Type B pancreatic cell (in vitro differentiated cells): ENCODE data around the gene ACO2. TPM values are rescaled to one million over a fixed set of nuclear protein-coding genes. Genes with fewer than 3 reads are reported as not detected.
"Not testable (repeated sequence)": the region's sequence is repeated elsewhere in the genome, so short reads cannot be mapped to it uniquely, and the experiment has no call there.

Experiments used
- DNase-seq: peaks from one replicate; pipeline ENCODE4 v3.0.0; 2021; ENCODE audit warnings: mixed read lengths; ENCODE audit not compliant: unreplicated experiment; ENCODE audit errors: extremely low spot score
- H3K27ac Mint-ChIP-seq: 2 replicates; pipeline ENCODE4 v1.8.0; 2021; ENCODE audit warnings: mild to moderate bottlenecking, mixed read lengths
- H3K27me3 Mint-ChIP-seq: 2 replicates; pipeline ENCODE4 v1.8.0; 2021; ENCODE audit warnings: mixed read lengths
- H3K36me3 Mint-ChIP-seq: 2 replicates; pipeline ENCODE4 v1.8.0; 2021; ENCODE audit warnings: mixed read lengths
- H3K4me1 Mint-ChIP-seq: one replicate; pipeline ENCODE4 v1.8.0; 2021; ENCODE audit warnings: mixed read lengths; ENCODE audit not compliant: unreplicated experiment
- H3K4me3 Mint-ChIP-seq: 2 replicates; pipeline ENCODE4 v1.8.0; 2021; ENCODE audit warnings: mild to moderate bottlenecking, mixed read lengths
- H3K9me3 Mint-ChIP-seq: 2 replicates; pipeline ENCODE4 v1.8.0; 2021; ENCODE audit warnings: mixed read lengths
- CTCF ChIP-seq: fragments of 200-600 bp; sonication (generic); conservative IDR thresholded peaks from 2 replicates; pipeline ENCODE4 v1.5.0; 2021; ENCODE audit warnings: antibody characterized with exemption, mild to moderate bottlenecking
- long read RNA-seq: library from polyadenylated mRNA; unstranded; transcript quantifications from one replicate; pipeline ENCODE4 v2.0.0, GENCODE V29; 2020
- total RNA-seq: library from RNA; stranded (reverse); gene quantifications from 2 replicates; pipeline ENCODE4 v1.2.1, GENCODE V29; 2021; ENCODE audit warnings: low replicate concordance

ACO2 gene
- 107 and 142 TPM in 2 replicates for total RNA-seq
- long read RNA-seq, transcript ACO2-201 (18 exons, 2,741 nt), result major isoform, 1,270 of 1,429 reads
- long read RNA-seq, partial matches to known transcripts, result 87 of 1,429 reads
- long read RNA-seq, other reads (novel, unspliced or antisense), result 72 of 1,429 reads

GRCh38 chr22:41468381-41469217, at the start of gene ACO2, which contains the start of gene PHF5A:
TSS of gene ACO2 (plus strand) at chr22:41469117. CDS start at chr22:41469147, 30 bp downstream.
TSS of gene PHF5A (minus strand) at chr22:41468692. CDS start at chr22:41468653, 39 bp downstream.
- H3K36me3 Mint-ChIP-seq, result peaks cover 24% of the 10 kb centered on the region
- peak; percentile 97 for DNase-seq
- no peaks in the 10 kb centered on the region for H3K27me3 Mint-ChIP-seq
- H3K27ac Mint-ChIP-seq, result peak within 1 kb of the TSS; percentile 99
- TF ChIP-seq CTCF, result no peak
- peak within 1 kb of the TSS; percentile 94 for H3K4me3 Mint-ChIP-seq
- H3K4me1 Mint-ChIP-seq, result peaks cover 23% of the 10 kb centered on the region
- H3K9me3 Mint-ChIP-seq, result no peaks in the 10 kb centered on the region

GRCh38 chr22:41425660-41426365, 43.1 kb upstream of the ACO2 start:
- no peak for TF ChIP-seq CTCF
- DNase-seq, result no peak
- H3K27me3 Mint-ChIP-seq, result no peaks in the 10 kb centered on the region
- no peaks in the 10 kb centered on the region for H3K9me3 Mint-ChIP-seq
- H3K4me1 Mint-ChIP-seq, result no peaks in the 10 kb centered on the region
- peak overlapping the region; percentile 41 for H3K27ac Mint-ChIP-seq
- peaks cover 10% of the 10 kb centered on the region for H3K36me3 Mint-ChIP-seq
- H3K4me3 Mint-ChIP-seq, result no peak overlapping the region

GRCh38 chr22:41429232-41429950, 39.5 kb upstream of the ACO2 start:
- H3K4me1 Mint-ChIP-seq, result no peaks in the 10 kb centered on the region
- TF ChIP-seq CTCF, result no peak
- H3K9me3 Mint-ChIP-seq, result no peaks in the 10 kb centered on the region
- H3K4me3 Mint-ChIP-seq, result no peak overlapping the region
- no peak overlapping the region for H3K27ac Mint-ChIP-seq
- H3K36me3 Mint-ChIP-seq, result peaks cover 10% of the 10 kb centered on the region
- H3K27me3 Mint-ChIP-seq, result no peaks in the 10 kb centered on the region
- DNase-seq, result no peak

- Mint-ChIP-seq H3K27ac (no peak overlapping the region), H3K9me3 (no peaks in the 10 kb centered on the region), H3K4me3 (no peak overlapping the region), H3K4me1 (no peaks in the 10 kb centered on the region), H3K36me3 (peaks cover 10% of the 10 kb centered on the region), H3K27me3 (no peaks in the 10 kb centered on the region)
- no peak for TF ChIP-seq CTCF
- no peak for DNase-seq
Observed at GRCh38 chr22:41429951-41430332, 39.0 kb upstream of the ACO2 start.

GRCh38 chr22:41431656-41432055, 37.3 kb upstream of the ACO2 start:
- Mint-ChIP-seq H3K27me3 (no peaks in the 10 kb centered on the region), H3K9me3 (no peaks in the 10 kb centered on the region), H3K27ac (no peak overlapping the region), H3K36me3 (peaks cover 9% of the 10 kb centered on the region), H3K4me1 (no peaks in the 10 kb centered on the region), H3K4me3 (no peak overlapping the region)
- TF ChIP-seq CTCF, result no peak
- no peak for DNase-seq

GRCh38 chr22:41433480-41433879, 35.4 kb upstream of the ACO2 start:
- H3K36me3 Mint-ChIP-seq, H3K27ac Mint-ChIP-seq, H3K4me1 Mint-ChIP-seq: not testable (repeated sequence)

GRCh38 chr22:41434361-41435003, 34.4 kb upstream of the ACO2 start:
- H3K4me1 Mint-ChIP-seq, H3K27ac Mint-ChIP-seq, H3K27me3 Mint-ChIP-seq, H3K4me3 Mint-ChIP-seq, H3K9me3 Mint-ChIP-seq, DNase-seq, H3K36me3 Mint-ChIP-seq: not testable (repeated sequence)

More at GRCh38 chr22:41433480-41433879, 35.4 kb upstream of the ACO2 start:
- not testable (repeated sequence) for H3K4me3 Mint-ChIP-seq, DNase-seq, H3K27me3 Mint-ChIP-seq, H3K9me3 Mint-ChIP-seq
